GM21576 (cell line): Measurements from ENCODE around the gene MATN1.
"Not testable (repeated sequence)": the region's sequence is repeated elsewhere in the genome, so short reads cannot be mapped to it uniquely, and the experiment has no call there.

Experiments used
- ATAC-seq: cut with Tn5 transposase; IDR thresholded peaks from one replicate; pipeline ENCODE4 v1.9.1; 2021; ENCODE audit warnings: mild to moderate bottlenecking, moderate library complexity; ENCODE audit not compliant: unreplicated experiment

MATN1 gene

GRCh38 chr1:30700528-30701257 is 22.7 kb downstream of the MATN1 start:
- no peak for ATAC-seq

DNA sequence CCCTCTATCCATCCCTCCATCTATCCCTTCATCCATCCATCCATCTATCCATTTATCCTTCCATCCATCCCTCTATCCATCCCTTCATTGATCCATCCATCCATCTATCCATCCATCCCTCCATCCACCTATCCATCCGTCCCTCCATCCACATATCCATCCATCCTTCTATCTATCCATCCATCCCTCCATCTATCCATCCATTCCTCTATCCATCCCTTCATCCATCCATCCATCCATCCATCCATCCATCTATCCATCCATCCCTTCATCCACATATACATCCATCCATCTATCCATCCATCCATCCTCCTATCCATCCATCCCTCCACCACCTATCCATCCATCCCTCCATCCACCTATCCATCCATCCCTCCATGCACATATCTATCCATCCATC is 23.6 kb downstream of the MATN1 start:
- no peak for ATAC-seq

- ATAC-seq, result no peak
Observed at GRCh38 chr1:30698401-30698981, 24.9 kb downstream of the MATN1 start.

DNA sequence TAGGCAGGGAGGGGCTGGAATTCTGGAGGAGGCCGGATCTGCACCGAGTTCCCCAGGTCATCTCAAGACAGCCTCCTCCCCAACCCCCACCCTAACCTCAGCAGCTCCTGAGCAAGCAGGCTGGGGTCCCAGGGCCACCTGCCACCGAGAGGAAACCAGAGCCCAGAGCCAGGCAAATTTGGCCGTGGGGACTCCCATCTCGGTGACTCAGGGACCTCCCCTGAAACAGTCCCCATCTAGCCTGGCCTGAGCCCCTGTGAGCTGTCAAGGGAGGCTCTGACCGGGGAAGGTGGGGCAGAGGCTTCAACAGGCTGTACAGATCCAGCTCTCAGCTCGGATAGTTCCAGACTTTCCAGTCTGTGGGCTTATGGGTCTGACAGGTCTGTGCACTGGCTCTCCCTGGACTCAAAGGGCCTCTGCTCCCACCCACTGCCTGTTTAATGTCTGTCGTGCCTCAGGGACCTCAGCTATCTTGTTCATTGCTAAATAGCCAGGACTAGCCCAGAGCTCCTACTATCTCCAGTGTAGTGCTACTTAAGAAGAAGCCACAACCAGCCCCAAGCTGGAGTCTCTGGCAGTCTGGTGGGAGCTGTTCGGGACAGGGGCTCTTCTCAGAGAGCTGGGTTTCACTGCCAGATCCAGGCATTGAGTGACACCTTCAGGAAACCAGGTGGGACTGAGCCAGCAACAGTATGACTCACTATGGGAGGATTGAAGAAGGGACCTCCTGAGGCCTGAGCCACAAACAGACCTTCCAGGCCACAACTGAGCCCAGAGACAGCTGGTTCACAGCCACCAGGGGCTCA is 25.6 kb downstream of the MATN1 start:
- ATAC-seq, result no peak

- ATAC-seq, result no peak
Observed at GRCh38 chr1:30696831-30697230, 26.6 kb downstream of the MATN1 start.

DNA sequence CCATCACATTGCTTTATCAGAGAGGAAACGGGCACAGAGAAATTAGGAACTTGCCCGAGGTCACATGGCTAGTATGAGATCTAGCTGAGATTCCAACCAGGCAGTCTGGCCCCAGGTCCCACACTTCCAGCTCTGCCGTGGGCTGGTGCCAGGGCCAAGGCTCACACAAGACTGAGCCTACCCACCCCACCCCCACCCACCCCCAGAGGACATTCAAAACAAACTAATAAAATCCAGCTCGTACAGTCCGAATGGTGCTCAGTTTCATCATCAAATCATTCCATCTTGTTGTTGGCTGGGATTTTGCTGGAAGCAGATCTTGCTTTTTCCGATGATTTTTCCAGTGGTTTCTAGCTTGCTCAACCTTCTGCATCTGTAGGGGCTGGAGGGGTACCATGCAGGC is 27.9 kb downstream of the MATN1 start:
- ATAC-seq, result no peak

DNA sequence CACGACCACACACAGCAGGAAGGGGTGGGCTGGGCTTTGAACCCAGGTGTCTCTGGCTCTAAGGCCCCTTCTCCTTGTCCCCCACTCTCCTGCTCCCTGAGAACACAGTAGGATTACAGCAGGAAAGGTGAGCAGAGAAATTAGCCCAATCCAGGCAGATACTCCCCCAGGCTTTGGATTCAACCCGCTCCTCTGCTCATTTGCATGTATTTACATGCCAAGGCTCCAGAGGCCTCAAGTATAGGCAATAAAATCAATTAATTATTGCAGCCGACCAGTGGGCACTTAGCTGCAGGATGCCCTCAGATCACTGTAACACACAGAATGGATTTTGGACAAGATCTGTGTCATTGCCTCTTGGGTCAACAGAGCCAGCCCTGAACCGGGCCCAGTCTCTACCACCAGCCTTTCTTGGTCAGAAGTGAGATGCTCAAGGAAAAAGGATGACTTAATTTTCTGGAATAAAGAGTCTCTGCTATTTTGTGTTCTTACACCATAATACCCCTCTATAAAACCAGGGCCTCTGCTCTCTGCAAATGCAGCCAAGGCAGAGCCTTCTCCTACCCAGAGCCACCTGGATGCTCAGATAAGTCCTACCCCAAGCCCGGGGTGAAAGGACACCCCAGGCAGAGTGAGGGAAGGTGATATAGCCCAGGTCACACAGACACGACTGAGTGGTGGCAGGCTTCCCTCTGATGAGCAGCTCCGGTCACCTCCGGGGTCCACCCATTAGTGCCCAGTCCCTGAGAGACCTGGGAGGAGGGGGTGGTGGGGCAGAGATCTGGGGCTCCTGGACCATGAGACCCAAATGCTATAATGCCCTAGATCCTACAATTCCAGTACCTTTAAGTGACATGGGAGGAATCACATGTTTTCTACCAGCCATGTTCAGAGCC is 28.9 kb downstream of the MATN1 start:
- no peak for ATAC-seq

- no peak for ATAC-seq
Observed at GRCh38 chr1:30693822-30694221, 29.6 kb downstream of the MATN1 start.

GRCh38 chr1:30693366-30693765 is 30.0 kb downstream of the MATN1 start:
- no peak for ATAC-seq

GRCh38 chr1:30692948-30693301 is 30.5 kb downstream of the MATN1 start:
- no peak for ATAC-seq

GRCh38 chr1:30692201-30692947 is 31.0 kb downstream of the MATN1 start:
- no peak for ATAC-seq

DNA sequence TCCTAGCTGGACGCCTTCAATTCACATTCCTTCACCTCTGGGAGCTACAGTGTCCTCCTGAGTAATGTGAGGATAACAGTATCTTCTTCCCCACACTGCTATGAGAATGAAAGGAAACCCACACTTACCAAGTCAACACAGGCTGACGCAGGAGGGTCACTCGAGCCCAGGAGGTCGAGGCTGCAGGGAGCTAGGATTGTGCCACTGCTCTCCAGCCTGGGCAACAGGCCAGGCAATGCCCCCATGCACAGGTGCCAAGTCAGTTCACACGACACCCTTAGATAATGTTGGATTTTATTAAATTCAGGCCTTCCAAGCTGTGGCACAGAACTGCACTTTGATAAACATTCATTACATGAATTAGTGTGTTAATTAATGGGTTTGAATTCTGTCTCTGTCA is 31.9 kb downstream of the MATN1 start:
- no peak for ATAC-seq

- ATAC-seq, result no peak
Observed at GRCh38 chr1:30689901-30690645, 33.3 kb downstream of the MATN1 start.

DNA sequence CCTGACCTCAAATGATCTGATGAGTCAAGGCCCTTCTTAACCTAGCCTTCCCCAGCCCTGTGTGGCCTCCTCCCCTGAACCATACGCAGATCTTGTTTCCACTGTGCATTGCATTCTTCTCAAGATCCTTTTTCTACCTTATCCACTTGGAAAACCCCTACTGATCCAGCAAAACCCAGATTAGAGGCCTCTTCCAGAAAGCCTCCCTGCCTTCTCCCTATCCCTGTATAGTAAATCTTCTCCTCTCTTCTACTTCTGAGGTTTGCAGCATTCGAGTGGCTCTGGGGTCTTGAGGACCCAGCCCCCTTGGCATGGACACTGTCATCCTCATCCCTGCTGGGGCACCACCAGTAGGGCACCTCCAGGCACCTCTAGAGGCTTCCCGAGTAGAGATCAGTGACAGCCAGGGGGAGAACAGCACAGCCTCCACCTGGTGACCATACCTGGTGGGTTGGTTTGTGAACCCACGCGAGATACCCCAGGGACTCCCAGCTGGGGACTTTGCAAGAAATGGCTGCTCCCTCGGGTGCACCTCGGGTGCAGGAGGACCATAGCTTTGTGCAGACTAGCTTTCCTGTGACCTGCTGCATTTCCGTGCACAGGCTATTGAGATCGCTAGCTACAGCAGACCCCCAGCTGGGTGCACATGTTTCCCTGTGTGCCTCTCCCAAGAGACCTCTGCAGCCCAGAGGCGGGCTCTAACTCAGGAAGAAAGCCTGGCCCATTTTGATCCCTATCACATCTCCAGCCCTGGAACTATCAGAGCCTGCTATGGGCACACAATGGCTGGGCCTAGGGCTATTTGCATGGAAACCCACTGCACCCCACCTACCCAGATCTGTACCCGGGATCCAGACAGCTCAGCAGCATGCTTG is 34.2 kb downstream of the MATN1 start:
- no peak for ATAC-seq

DNA sequence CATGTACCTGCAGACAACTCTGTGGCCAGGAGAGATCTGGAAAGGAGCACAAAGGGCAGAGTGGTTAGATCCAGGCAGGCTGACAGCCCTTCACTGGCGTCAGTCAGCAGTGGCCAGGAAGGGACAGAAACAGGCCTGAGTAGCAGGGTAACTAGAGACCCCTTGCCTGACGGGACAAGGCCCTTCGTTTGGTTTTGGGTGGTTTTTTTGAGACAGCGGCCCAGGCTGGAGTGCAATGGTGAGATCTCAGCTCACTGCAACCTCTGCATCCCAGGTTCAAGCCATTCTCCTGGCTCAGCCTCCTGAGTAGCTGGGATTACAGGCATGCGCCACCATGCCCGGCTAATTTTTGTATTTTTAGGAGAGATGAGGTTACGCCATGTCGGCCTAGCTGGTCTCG is 34.9 kb downstream of the MATN1 start:
- not testable (repeated sequence) for ATAC-seq

GRCh38 chr1:30687886-30688285 is 35.5 kb downstream of the MATN1 start:
- no peak for ATAC-seq

GRCh38 chr1:30686236-30686935 is 37.0 kb downstream of the MATN1 start:
- no peak for ATAC-seq

DNA sequence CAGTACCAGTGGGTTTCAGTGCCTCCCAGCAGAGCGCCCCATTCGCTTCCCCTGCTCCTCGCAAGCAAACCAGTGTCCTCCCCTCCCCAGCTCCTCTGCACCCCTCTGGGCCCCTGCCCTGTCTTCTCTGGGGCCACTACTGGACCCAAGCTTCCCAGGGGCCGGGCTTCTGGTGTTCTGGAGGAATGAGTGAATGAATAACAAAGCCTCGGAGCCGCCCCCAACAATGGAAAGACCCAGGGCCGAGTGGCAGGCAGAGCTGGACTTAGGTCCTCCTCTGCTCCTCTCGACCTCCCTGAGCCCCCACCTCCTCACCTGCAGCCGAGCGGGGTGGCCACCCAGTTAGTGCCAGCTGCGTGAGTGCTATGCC is 37.6 kb downstream of the MATN1 start:
- ATAC-seq, result no peak
